HG03575 (cell line): ENCODE measurements around the gene BRCC3.

Source experiments
- ATAC-seq: cut with Tn5 transposase; IDR thresholded peaks from one replicate; pipeline ENCODE4 v1.9.1; 2021; ENCODE audit not compliant: unreplicated experiment, insufficient number of reproducible peaks, low FRiP score; ENCODE audit errors: extremely low read depth

BRCC3 gene

DNA sequence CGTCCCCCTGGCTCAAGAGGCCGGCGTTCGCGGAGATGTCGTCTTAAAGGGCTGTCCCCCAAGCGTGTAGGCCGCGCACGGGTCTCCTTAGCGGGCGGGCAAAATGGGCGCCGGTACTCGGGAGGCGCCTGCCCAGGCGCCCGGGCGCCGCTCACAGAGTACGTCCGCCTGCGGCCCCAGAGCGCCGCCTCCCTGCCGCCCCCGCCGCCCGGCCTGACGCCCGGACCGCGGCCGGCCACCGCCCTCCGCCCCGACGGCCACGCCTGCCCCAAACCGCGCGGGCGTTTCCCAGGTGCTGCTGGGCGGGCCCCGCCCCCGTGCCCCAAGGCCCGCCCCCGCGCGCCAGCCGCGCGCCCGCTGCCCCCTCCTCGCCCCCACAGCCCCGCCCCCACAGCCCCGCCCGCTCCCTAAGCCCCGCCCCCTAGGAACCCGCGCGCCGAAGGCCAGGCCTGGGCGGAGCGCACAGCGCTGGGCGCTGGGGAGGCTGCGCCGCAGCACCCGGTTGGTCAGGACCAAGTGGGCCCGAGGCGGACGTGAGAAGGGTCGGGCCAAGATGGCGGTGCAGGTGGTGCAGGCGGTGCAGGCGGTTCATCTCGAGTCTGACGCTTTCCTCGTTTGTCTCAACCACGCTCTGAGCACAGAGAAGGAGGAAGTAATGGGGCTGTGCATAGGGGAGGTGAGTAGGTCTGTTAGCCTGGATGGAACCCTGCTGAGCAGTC is at the start of gene BRCC3, which contains the start of the genes CMC4 and MTCP1:
Gene BRCC3, plus strand, starts transcription at position 534 of the 719 bp plus-strand sequence. Its CDS starts 20 bp downstream, at position 554.
Gene CMC4, minus strand, starts transcription at position 162 of the 719 bp plus-strand sequence. CDS start 7,113 bp downstream, outside the sequence.
Gene MTCP1, minus strand, starts transcription at position 162 of the 719 bp plus-strand sequence. CDS start 5,126 bp downstream, outside the sequence.
- no peak for ATAC-seq

DNA sequence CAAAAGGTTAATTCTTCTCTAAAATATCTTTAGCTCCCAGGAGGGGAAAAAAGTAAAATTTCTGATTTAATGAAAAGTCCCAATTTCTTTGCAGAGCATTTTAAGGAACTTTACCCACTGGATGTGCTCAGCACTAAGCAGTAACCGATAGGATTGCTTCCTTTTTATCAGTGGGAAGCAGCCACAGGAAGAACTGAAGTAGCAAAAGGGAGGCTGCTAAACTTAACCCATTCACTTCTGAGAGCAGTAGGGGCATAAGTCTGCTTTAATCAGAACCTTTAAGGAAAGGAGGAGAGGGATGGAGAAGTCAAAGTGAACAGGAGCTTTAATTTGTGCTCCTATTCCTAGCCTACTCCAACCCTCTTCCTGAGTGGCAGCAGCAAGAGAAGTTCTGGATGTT is 48.7 kb upstream of the BRCC3 start, which contains the start of gene F8:
Gene F8, minus strand, starts transcription at position 139 of the 400 bp plus-strand sequence. CDS start 171 bp downstream, outside the sequence.
- no peak for ATAC-seq

DNA sequence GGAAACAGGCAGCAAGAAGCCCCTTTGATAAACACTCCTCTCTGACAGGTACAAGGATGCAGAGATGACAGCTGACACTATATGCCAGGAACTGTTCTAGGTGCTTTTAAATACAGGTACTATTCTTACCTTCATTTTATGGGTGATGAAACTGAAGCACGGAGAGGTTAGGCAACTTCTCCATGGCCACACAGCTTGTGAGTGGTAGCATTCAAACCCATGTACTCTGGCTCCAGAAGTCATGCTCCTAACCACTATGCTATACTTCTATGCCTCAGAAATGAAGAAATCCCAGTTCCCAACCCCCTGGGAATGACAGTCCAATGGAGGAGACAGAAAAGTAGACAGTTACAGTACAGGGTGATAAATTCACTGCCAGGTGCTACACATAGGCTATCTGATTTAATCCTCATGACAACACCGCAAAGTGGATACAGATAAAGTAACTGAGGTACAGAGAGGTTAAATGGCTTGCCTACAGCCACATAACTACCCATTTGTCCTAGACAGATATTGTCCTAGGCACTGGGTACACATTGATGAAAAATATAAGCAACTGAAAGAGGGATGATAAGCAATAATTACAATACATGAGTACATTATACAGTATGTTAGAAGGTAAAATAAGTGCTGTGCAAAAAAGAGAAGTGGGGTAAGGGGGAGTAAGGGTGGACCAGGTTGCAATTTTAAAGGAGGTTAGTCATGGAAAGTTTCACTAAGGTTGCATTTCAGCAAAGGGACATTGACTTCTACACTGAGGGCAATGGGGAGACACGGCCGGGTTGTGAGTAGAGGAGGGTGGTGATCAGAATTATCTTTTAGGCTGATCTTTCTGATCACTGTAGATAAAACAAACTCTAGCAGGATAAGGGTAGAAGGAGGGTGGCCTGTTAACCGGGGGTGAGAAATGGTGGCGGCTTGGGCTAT is 47.1 kb upstream of the BRCC3 start:
- ATAC-seq = no peak

DNA sequence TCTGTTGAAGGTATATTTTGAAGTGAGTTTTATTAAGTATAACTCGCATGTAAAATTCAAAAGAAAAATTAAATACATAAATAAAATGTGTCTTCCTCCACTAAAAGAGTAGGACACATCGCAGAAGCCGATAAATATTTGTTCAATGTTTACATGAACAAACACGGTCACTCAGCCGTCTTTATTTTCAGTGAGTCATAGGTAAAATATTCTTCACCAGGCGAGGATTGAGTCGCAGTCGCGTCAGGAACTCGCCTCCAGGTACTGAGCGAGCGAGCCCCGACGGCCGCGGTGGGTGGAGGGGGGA is 44.9 kb upstream of the BRCC3 start:
- no peak for ATAC-seq

DNA sequence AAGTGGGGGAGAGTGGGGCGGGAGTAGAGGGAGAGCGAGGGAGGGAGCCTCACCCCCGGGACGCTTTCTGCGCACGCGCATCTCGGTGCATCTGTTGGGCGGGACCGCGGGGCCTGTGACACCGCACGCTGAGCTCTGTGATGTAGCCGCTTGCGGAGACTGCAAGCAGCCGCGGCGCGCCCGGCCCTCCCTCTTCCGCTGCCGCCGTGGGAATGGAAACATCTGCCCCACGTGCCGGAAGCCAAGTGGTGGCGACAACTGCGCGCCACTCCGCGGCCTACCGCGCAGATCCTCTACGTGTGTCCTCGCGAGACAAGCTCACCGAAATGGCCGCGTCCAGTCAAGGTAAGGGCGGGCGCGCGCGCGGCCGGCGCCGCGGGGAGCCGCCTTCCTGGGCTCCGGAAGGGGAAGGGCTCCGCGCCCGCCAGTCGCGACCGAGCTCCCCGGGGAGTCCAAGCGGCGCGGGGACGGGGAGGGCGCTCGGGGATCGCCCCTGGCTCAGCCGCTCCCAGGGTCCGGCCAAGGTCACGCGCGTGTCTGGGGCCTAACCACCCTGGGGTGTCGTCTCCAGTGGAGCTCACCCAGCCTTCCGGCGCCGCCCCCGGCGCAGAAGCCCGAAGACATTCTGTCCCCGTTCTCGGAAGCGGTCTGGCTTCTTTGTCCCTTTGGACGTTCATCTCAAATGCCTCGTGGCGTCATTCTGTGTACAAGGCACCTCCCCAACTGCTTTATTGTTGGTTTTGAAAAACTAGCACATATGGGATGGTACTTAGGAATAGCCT is 44.4 kb upstream of the BRCC3 start, which contains the start of gene FUNDC2:
Gene FUNDC2, plus strand, starts transcription at position 118 of the 782 bp plus-strand sequence. Its CDS starts 95 bp downstream, at position 213.
- ATAC-seq = peak; percentile 62

DNA sequence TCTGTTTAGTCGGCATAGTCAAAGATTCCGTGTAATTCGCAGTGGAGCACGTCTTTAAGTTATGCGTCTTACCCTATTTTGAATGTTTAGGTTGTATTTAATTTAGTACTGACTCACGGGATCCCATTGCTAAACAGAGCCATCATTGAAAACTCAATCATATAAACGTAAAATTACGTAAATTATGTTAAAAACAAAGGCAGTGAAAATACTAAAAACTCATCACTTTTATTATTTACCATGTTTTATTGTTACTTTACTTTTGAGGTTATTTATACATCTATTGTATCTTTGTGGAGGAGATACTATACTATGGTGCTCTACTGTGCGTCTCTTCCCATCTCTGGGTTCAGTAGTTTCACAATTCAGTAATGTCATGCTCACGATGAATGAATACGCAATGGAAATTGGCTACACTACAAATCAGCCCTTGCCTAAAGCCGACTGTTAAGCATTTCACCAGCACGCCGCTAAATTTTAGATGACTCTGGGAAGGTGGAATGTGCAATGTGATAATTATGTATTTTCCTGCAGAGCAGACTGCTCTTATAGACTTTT is 43.7 kb upstream of the BRCC3 start:
- no peak for ATAC-seq

DNA sequence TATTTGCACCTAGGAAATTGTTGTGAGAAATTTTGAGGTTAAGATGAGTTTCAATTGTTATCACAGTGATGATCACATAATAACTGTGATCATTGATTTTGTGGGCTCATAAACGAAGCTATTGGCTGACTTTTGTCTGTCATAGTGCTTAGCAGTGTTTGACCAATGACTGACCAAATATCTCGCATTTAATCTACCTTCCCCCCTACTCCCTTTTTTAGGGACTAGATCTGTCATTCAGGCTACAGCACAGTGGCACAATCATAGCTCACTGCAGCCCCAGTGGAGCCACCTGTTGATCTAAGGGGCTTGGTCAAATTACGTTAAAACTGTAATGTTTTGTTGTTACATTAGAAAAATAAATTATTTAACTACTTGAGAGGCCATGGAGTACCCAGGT is 43.2 kb upstream of the BRCC3 start:
- ATAC-seq = no peak

DNA sequence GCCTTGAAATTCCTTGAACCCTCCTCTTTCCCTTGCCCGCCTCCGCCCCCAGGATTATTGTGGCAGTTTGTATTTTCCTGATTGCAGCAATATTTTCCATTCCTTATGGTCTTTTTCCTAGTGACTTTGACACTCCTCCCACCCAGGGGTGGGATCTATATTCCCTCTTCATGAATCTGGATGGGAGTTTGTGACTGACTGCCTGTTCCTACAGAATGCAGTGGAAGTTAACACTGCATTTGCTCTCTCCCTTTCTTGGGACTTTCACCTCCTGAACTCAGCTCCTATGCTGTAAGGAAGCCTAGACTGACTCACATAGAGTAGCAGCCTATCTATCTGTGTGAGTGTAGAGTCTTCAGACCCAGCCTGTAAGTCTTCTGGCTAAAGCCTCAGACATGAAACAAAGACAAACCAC is 42.4 kb upstream of the BRCC3 start:
- no peak for ATAC-seq

DNA sequence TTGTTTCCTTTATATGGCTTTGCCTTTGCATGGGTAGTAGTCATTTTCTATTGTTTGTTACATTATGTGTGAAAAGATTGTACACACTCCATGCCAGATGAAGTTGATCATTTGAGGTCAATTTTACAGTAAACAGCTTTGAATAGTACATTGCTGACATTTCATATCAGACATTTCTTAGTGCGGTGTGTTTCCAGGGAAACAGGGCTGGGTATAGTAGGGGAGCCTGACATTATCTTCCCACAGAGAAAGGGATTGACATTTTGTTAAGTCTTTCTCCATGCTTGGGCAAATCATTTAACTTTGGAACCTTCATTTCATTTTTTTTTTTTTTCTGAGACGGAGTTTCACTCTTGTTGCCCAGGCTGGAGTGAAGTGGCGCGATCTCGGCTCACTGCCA is 39.7 kb upstream of the BRCC3 start:
- no peak for ATAC-seq

DNA sequence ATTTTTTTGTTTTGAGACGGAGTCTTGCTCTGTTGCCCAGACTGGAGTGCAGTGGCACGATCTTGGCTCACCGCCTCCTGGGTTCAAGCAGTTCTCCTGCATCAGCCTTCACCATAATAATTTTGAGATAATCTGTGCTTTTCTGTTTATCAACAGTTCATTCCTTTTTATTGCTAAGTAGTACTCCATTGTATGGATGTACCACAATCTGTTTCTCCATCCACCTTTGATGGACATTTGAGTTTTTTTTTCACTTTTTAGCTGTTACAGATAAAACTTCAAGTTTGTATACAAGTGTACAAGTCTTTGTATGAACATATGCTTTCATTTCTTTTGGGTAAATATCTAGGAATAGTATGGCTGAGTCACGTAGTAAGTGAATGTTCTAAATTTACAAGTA is 35.6 kb upstream of the BRCC3 start:
- no peak for ATAC-seq

DNA sequence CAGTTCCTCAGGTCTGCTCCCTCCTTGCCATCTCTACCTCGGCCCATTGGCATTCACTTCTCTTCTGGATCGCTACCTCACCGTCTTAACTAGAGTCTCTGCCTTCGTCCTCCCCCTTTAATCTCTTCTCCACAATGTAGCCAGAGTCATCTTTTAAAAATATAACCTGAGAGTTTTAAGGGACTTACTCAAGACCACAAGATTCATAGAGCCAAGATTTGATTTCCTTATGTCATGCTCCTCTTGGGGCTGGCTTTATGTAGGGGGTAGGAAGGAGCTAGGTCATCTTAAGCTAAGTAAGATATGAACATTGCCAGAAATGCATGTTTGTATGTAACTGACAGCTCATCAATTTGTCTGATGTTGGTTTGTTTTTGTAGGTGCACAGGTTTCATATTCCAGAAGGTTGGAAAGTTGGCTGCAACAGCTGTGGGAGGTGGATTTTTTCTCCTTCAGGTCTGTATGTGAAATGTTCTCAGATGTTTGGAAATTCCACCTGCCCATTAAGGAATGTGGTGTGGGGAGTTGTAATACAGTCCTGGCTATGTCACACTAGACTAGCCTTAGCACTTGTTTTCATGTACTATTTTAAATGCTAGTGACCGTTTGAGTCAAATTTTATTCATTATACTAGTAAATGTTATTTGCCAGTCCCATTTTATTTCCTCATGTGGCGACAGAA is 25.0 kb upstream of the BRCC3 start:
- no peak for ATAC-seq

DNA sequence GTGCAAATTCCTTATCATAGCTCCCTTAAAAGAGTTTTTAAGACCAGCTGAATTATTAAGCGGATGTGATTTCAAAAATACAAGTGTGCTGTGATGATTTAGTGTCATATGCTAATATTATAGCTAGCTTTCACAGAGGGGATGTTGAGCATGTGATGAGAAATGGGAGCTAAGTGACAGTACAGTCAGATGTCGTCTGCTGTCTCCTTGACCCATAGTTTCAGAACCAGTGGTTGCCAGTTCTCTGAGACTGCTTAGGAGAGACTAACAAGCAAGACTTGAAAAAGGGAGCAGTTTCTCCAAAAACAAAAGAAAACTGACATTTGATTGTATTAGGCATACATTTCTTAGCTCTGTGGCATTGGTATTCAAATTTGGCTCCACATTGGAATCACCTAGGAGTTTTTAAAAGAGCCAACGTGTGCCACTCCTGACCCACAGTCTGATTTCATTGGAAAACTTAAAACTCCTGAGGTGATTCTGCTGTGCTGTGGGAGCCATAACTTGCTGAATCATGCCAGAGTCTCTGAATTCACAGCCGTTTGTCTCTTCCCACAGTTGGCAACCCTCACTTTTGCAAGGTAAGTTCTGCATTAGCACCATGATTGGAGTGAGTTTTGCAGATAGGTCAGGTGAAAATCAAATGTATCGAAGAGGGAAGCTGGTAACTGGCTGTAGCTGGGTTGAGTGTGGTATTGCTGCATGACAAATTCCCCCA is 24.3 kb upstream of the BRCC3 start:
- ATAC-seq = no peak

DNA sequence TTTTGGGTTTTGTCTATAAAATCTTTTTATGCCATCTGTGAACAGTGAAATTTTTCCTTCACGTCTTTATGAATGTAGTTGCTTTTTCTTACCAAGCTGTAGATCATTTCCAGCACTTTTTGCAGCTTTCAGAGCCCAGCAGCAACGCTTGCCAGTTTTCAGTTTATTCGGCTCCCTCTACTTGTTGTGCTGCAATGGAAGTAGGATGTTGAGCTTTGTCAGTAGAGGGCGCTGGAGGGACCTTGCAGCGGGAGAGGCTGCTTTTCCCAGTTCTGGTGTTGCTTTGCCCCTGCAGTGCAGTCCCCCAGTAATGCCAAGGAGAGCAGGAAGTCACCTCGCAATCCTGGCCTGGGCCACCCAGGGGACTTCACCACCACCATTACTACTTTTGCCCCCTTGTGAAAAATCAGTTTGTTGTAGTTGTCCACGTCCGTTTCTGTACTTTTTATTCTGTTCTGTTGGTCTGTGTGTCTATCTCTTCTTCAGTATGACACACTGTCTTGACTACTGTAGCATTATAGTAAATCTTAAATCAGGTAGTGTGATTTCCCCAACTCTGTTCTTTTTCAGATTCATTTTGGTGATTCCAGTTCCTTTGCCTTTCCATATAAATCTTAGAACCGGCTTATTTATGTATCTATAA is 22.2 kb upstream of the BRCC3 start:
- ATAC-seq = no peak

DNA sequence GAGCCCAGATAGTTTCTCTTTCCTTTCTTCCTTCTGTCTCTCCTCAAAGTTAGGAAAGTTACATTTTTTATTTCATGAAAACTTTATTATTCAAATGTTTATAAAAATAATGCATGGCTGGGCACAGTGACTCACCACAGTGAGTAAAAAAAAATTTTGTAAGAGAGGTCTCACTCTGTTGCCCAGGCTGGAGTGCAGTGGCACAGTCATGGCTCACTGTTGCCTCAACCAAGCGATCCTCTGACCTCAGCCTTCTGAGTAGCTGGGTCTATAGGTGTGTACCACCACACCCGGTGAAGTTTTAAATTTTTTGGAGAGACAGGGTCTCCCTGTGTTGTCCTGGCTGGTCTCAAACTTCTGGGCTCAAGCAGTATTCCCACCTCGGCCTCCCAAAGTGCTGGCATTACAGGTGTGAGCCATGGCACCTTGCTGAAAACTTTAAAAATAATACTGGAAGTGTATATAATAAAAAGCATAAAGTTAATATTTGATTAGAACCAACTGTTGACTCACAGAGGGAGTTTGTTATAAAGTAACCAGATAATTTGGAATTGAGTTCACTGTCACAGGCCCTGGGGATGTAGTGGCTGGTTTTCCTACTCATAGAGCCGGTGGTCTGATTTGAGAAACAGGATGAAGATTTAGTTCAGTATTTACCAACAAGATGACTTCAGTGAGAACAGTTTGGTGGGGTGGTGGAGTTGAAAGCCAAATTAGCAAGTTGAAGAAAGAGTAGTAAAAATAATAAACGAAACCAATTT is 18.4 kb upstream of the BRCC3 start:
- no peak for ATAC-seq

DNA sequence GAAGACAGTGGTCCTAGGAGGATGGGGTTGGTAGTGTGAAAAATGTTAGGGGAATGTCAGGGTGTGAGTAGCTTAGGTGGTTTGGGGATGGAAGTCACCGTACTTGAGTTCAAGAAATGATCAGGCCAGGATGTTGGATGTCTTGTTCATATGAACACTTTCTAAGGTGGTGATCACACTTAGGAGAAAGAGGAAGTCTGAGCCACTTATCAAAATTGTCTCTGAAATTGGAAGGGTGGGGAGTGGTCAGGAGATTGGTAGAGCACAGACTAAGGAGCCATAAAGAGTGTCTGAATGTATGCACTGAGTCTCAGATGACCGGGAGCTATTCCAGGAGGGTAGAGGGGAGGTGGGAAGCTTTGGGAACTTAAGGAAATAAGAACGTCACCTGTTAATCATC is 17.7 kb upstream of the BRCC3 start:
- ATAC-seq = no peak

DNA sequence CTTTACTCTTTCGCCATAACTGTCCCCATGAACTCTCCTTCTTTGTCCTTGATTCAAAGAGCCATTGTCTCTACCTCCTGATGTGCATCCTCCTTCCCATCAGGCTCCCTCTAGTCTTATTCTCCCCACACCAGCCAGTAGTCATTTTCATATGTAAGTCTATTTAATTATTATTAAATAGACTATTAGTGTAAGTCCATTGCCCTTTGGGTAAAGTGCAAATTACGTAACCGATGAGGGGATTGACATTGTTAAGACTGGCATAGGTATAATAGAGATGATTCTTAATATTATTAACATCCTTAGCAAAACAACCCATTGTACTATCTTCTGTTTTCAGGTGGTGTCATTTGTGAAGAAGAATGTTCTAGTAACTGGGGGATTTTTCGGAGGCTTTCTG is 17.1 kb upstream of the BRCC3 start:
- no peak for ATAC-seq

DNA sequence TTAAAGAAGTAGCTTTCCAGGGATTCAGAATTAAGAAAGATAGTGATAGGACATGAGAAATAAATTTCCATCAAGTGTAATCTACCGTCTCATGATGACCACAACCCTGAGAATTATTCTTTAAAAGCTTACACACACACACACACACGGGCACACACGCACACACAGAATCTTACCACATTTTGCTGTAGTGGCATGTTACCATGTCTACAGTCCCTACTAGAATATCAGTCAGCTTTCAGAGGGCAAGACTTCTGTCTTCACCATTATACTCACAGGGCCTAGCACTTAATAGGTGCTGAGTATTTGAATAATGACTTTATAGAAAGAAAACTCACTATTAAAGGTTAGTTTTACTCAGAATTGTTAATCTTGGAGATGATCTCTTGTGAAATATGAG is 15.8 kb upstream of the BRCC3 start:
- ATAC-seq = no peak
